Endothelial cell (in vitro differentiated cells): ENCODE measurements around the gene CST7. TPM values are rescaled to one million over a fixed set of nuclear protein-coding genes. Genes with fewer than 3 reads are reported as not detected.

Experiments
- DNase-seq: peaks from one replicate; pipeline ENCODE4 v3.0.0; 2021; ENCODE audit warnings: low spot score
- H3K27ac Mint-ChIP-seq: one replicate; pipeline ENCODE4 v1.8.0; 2021; ENCODE audit warnings: mixed read lengths, inconsistent platforms; ENCODE audit not compliant: unreplicated experiment
- H3K27me3 Mint-ChIP-seq: one replicate; pipeline ENCODE4 v1.8.0; 2021; ENCODE audit warnings: mild to moderate bottlenecking, moderate library complexity, mixed read lengths, inconsistent platforms; ENCODE audit not compliant: unreplicated experiment
- H3K36me3 Mint-ChIP-seq: one replicate; pipeline ENCODE4 v1.8.0; 2021; ENCODE audit warnings: mild to moderate bottlenecking, low read depth, mixed read lengths, inconsistent platforms; ENCODE audit not compliant: unreplicated experiment
- H3K4me1 Mint-ChIP-seq: one replicate; pipeline ENCODE4 v1.8.0; 2021; ENCODE audit warnings: mild to moderate bottlenecking, mixed read lengths, inconsistent platforms; ENCODE audit not compliant: unreplicated experiment
- H3K4me3 Mint-ChIP-seq: one replicate; pipeline ENCODE4 v1.8.0; 2021; ENCODE audit warnings: mild to moderate bottlenecking, mixed read lengths, inconsistent platforms; ENCODE audit not compliant: unreplicated experiment
- H3K9me3 Mint-ChIP-seq: one replicate; pipeline ENCODE4 v1.8.0; 2021; ENCODE audit warnings: mixed read lengths, inconsistent platforms; ENCODE audit not compliant: unreplicated experiment
- total RNA-seq: library from RNA; stranded (reverse); fragmentation: NEBNext Ultra II Directional; extraction: Animal tissue kit (Norgen Biotek cat#: 25700); gene quantifications from one replicate; pipeline ENCODE4 v1.2.1, GENCODE V29; 2021; ENCODE audit not compliant: unreplicated experiment
- TF ChIP-seq, protein P1 (sequence below): fragments of 200-600 bp; sonication (generic); IDR thresholded peaks from one replicate; pipeline ENCODE4 v1.5.0; 2021; ENCODE audit warnings: antibody characterized with exemption; ENCODE audit not compliant: unreplicated experiment

The CST7 gene
- total RNA-seq, 1 donor from 2014 or later, result not detected

DNA sequence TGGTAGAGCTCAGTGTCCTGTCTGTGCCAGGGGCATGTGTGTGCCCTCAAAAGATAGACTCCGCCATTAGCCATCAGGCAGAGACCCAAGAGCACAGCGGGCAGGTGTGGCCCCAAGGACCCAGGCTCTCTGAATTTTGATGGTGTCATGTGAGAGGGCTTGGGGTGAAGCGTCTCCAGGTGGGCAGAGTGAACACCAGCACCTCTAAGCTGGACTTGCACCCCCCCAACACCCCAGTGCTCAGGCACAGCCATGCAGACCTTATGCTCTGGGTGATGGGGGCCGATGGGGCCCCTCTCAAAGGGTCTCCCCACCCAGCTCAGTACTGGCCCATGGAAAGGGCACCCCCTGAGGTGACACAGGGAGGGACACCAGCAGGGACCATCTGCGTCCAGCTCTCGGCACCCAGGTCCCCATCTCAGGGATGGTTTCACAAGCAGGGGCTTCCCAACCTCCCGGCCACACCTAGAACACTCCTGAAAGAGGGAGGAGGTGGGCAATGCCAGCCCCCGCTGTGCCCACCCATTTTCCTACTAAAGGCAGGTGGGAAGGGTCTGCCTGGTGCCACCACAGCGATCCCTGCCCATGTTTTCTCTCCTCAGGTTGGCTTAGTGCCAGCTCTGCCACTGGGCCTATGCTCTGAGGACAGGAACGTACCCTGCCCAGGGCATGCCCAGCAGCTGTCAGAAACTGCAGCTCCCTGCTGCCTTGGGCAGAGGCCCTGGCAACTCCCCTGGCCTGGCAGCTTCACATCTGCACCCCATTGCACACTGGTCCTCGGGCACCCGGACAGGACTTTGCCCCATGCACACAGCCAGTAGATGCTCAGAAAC, 3.5 kb downstream of the CST7 start:
- TF ChIP-seq, protein P1, sequence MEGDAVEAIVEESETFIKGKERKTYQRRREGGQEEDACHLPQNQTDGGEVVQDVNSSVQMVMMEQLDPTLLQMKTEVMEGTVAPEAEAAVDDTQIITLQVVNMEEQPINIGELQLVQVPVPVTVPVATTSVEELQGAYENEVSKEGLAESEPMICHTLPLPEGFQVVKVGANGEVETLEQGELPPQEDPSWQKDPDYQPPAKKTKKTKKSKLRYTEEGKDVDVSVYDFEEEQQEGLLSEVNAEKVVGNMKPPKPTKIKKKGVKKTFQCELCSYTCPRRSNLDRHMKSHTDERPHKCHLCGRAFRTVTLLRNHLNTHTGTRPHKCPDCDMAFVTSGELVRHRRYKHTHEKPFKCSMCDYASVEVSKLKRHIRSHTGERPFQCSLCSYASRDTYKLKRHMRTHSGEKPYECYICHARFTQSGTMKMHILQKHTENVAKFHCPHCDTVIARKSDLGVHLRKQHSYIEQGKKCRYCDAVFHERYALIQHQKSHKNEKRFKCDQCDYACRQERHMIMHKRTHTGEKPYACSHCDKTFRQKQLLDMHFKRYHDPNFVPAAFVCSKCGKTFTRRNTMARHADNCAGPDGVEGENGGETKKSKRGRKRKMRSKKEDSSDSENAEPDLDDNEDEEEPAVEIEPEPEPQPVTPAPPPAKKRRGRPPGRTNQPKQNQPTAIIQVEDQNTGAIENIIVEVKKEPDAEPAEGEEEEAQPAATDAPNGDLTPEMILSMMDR, result no peak
- H3K36me3 Mint-ChIP-seq, result no peaks in the 10 kb centered on the region
- no peaks in the 10 kb centered on the region for H3K9me3 Mint-ChIP-seq
- DNase-seq, result no peak
- no peak overlapping the region for H3K27ac Mint-ChIP-seq
- no peak overlapping the region for H3K4me3 Mint-ChIP-seq
- H3K4me1 Mint-ChIP-seq, result no peaks in the 10 kb centered on the region
- H3K27me3 Mint-ChIP-seq, result peaks cover 8% of the 10 kb centered on the region

DNA sequence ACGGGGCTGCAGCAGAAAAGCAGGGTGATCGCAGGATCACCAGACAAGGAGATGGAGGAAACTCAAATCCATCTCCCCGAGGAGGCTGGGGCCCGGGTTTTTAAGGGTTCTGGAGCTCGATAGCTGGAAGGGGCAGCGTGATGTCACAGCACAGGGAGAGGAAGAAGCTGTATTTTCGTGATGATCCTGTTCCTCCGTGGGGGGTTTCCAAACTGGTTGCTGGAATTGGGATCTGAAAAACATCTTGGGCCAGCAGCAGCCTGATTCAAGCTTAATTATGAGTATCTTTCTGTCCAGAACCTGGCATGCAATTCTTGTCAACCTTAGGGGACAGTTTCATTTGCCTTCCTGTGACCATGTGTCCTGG, 4.1 kb downstream of the CST7 start:
- no peaks in the 10 kb centered on the region for H3K4me1 Mint-ChIP-seq
- H3K4me3 Mint-ChIP-seq, result no peak overlapping the region
- TF ChIP-seq, protein P1, result no peak
- no peak overlapping the region for H3K27ac Mint-ChIP-seq
- no peaks in the 10 kb centered on the region for H3K9me3 Mint-ChIP-seq
- no peak for DNase-seq
- no peaks in the 10 kb centered on the region for H3K36me3 Mint-ChIP-seq
- H3K27me3 Mint-ChIP-seq, result peaks cover 8% of the 10 kb centered on the region

DNA sequence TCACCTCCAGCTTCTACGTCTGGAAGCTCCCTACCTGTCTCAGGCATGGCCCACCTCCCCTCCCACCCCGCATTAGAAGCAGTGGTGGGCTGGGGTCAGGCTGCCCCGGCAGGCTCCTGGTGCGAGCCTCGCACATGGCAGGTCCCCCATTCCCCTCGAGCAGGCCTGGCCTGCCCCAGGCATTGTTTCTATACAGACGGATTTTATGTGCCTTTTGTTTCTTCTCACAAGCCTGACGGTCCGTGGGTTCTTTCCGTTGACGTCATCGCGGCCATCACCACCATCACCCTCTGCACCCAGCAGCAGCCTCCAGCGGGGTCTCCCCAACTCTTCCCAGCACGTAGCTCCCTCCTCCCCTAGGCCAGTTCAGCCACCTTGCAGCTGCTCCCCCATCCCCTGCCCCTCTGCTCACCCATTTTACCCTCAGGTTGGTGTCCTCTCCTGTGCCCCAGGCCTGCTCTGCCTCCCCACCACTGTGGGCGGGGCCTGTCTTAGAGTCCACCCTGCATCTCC, 4.6 kb downstream of the CST7 start:
- H3K27ac Mint-ChIP-seq, result no peak overlapping the region
- no peak for DNase-seq
- no peaks in the 10 kb centered on the region for H3K4me1 Mint-ChIP-seq
- H3K4me3 Mint-ChIP-seq, result no peak overlapping the region
- no peaks in the 10 kb centered on the region for H3K36me3 Mint-ChIP-seq
- H3K27me3 Mint-ChIP-seq, result peaks cover 7% of the 10 kb centered on the region
- H3K9me3 Mint-ChIP-seq, result no peaks in the 10 kb centered on the region
- TF ChIP-seq, protein P1, result no peak

DNA sequence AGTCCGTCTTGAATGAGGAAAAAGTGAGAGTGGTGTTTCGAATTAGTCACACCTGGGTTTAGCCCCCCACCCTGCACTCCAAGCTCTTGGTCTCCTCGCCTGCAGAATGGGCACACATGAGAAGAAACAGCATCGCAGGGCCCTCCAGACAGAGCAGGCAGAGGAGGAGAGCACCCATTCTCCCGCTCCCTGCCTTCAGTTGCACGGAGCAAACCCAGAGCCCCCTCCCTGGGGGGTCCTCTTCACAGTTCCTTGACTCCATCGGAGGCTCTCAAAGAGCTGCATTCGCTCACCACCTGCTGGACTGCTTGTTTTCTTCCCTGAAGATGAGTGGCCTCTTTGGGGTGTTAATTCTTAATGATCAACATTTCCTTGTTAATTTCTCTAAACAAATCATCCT, 5.1 kb downstream of the CST7 start:
- Mint-ChIP-seq H3K4me1 (no peaks in the 10 kb centered on the region), H3K4me3 (no peak overlapping the region), H3K9me3 (no peaks in the 10 kb centered on the region), H3K27ac (no peak overlapping the region), H3K27me3 (peaks cover 7% of the 10 kb centered on the region), H3K36me3 (no peaks in the 10 kb centered on the region)
- TF ChIP-seq, protein P1, result no peak
- no peak for DNase-seq

DNA sequence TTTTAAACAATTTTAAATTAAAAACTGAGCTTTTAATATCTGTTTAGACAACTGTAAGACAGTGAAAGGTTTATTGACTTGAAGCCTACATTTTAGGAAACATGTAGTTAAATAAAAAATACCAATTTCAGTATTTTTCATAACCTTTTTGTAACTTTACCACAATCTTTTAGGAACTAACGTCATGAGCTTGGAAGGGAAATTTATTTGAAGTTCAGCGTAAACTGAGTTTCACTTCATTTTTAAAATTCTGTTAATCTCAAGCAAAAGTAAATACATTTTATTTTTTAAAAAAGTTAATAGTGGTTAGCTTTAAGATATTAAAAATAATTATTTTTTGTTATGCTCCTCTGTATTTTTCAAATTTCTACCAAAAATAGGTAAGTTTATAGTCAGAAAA, 5.5 kb downstream of the CST7 start:
- Mint-ChIP-seq H3K9me3 (no peaks in the 10 kb centered on the region), H3K27ac (no peak overlapping the region), H3K27me3 (peaks cover 5% of the 10 kb centered on the region), H3K36me3 (no peaks in the 10 kb centered on the region), H3K4me1 (no peaks in the 10 kb centered on the region), H3K4me3 (no peak overlapping the region)
- no peak for DNase-seq
- TF ChIP-seq, protein P1, result no peak
